Endometrial microvascular endothelial cells (primary cell): ENCODE data around the gene RPS18. TPM values are rescaled to one million over a fixed set of nuclear protein-coding genes. Genes with fewer than 3 reads are reported as not detected.
"Not testable (repeated sequence)": the region's sequence is repeated elsewhere in the genome, so short reads cannot be mapped to it uniquely, and the experiment has no call there.

ENCODE experiments used
- in situ Hi-C: cut with HindIII; loops from 2 replicates; pipeline ENCODE4 v1.10.0; 2017; ENCODE audit warnings: low sequenced_read_pairs, low pct_unique_long_range_greater_than_20kb; ENCODE audit errors: inconsistent ontology term
- total RNA-seq: library from RNA; depleted of rRNA; stranded (reverse); fragments of >200 nt; gene quantifications from one replicate; pipeline ENCODE4 v1.2.3, GENCODE V29; 2015; ENCODE audit errors: inconsistent ontology term

The RPS18 gene
- total RNA-seq, 1 donor from 2014 or later: 3,623 TPM

GRCh38 chr6:33264015-33264414 lies 7.9 kb upstream of the RPS18 start:
- in situ Hi-C loops: no loop called here

- in situ Hi-C loops: no loop called here
These were observed 783 bp upstream of the RPS18 start for GRCh38 chr6:33271117-33271467.

- in situ Hi-C loops: no loop called here
These were observed 627 bp downstream of the RPS18 start for GRCh38 chr6:33272275-33273128.

- in situ Hi-C loops: no loop called here
These were observed 1.5 kb downstream of the RPS18 start for GRCh38 chr6:33273129-33273923.

- in situ Hi-C loops: no loop called here
These were observed 2.3 kb downstream of the RPS18 start for GRCh38 chr6:33273924-33274902.

- in situ Hi-C loops: not testable (repeated sequence)
These were observed 4.1 kb downstream of the RPS18 start for GRCh38 chr6:33275795-33276580.

GRCh38 chr6:33276581-33276863 lies 4.6 kb downstream of the RPS18 start:
- in situ Hi-C loops: no loop called here

- in situ Hi-C loops: no loop called here
These were observed 5.2 kb downstream of the RPS18 start, which contains the start of gene B3GALT4 for GRCh38 chr6:33276864-33277662. TSS of gene B3GALT4 (plus strand) at chr6:33277123. CDS start at chr6:33277420, 297 bp downstream.

GRCh38 chr6:33277663-33278391 lies 6.0 kb downstream of the RPS18 start:
- in situ Hi-C loops: no loop called here

GRCh38 chr6:33278392-33278741 lies 6.5 kb downstream of the RPS18 start:
- in situ Hi-C loops: no loop called here

- in situ Hi-C loops: no loop called here
These were observed 6.9 kb downstream of the RPS18 start for GRCh38 chr6:33278810-33279209.

GRCh38 chr6:33279257-33279695 lies 7.4 kb downstream of the RPS18 start:
- in situ Hi-C loops: no loop called here

GRCh38 chr6:33279971-33280511 lies 8.2 kb downstream of the RPS18 start:
- in situ Hi-C loops: no loop called here

- in situ Hi-C loops: no loop called here
These were observed 8.7 kb downstream of the RPS18 start for GRCh38 chr6:33280539-33280938.

GRCh38 chr6:33285214-33285613 lies 13.3 kb downstream of the RPS18 start:
- in situ Hi-C loops: not testable (repeated sequence)

GRCh38 chr6:33286946-33287914 lies 15.4 kb downstream of the RPS18 start:
- in situ Hi-C loops: no loop called here
